Fibroblast of villous mesenchyme (primary cell): Measurements from ENCODE around the gene ENAH. TPM values are rescaled to one million over a fixed set of nuclear protein-coding genes. Genes with fewer than 3 reads are reported as not detected.

Experiments
- DNase-seq: peaks from one replicate; pipeline ENCODE4 v3.0.0-alpha.2; 2010; ENCODE audit warnings: low read depth
- H3K4me3 ChIP-seq: 2 replicates; pipeline ENCODE4 v1.5.1; 2011; ENCODE audit warnings: low read depth, mild to moderate bottlenecking, low read length
- CTCF ChIP-seq: IDR thresholded peaks from 2 replicates; pipeline ENCODE4 v1.5.1; 2012; ENCODE audit warnings: low read depth, mild to moderate bottlenecking, low read length; ENCODE audit not compliant: insufficient read depth
- total RNA-seq: library from RNA; depleted of rRNA; stranded (reverse); fragments of >200 nt; gene quantifications from 2 replicates; pipeline ENCODE4 v1.2.3, GENCODE V29; 2012

ENAH gene
- total RNA-seq, 1 donor = 135 TPM

GRCh38 chr1:225462714-225463574 lies 190.0 kb downstream of the ENAH start:
- TF ChIP-seq CTCF = no peak
- DNase-seq = no peak
- H3K4me3 ChIP-seq = no peak overlapping the region

GRCh38 chr1:225462429-225462713 lies 190.6 kb downstream of the ENAH start:
- no peak for DNase-seq
- no peak overlapping the region for H3K4me3 ChIP-seq
- no peak for TF ChIP-seq CTCF

GRCh38 chr1:225461533-225462428 lies 191.1 kb downstream of the ENAH start:
- DNase-seq = no peak
- TF ChIP-seq CTCF = no peak
- H3K4me3 ChIP-seq = no peak overlapping the region

GRCh38 chr1:225460737-225461532 lies 192.0 kb downstream of the ENAH start:
- no peak for TF ChIP-seq CTCF
- H3K4me3 ChIP-seq = no peak overlapping the region
- DNase-seq = no peak

GRCh38 chr1:225460021-225460736 lies 192.7 kb downstream of the ENAH start:
- no peak overlapping the region for H3K4me3 ChIP-seq
- DNase-seq = no peak
- TF ChIP-seq CTCF = no peak

GRCh38 chr1:225458222-225458631 lies 194.7 kb downstream of the ENAH start:
- H3K4me3 ChIP-seq = no peak overlapping the region
- DNase-seq = peak; percentile 78

More at GRCh38 chr1:225458222-225458631, 194.7 kb downstream of the ENAH start:
- TF ChIP-seq CTCF = no peak
